Neural crest cell (in vitro differentiated cells): ENCODE data around the gene NFIB. TPM values are rescaled to one million over a fixed set of nuclear protein-coding genes. Genes with fewer than 3 reads are reported as not detected.
A peak's percentile ranks its signal among the peaks of the same experiment; 100 is the strongest.

Experiments used
- DNase-seq: peaks from one replicate; pipeline ENCODE4 v3.0.0; 2021; ENCODE audit warnings: low read depth, mixed read lengths, low spot score
- H3K27ac Mint-ChIP-seq: one replicate; pipeline ENCODE4 v1.8.0; 2021; ENCODE audit warnings: mild to moderate bottlenecking, mixed read lengths; ENCODE audit not compliant: unreplicated experiment
- H3K27me3 Mint-ChIP-seq: 2 replicates; pipeline ENCODE4 v1.8.0; 2021; ENCODE audit warnings: low read depth, mild to moderate bottlenecking, mixed read lengths
- H3K36me3 Mint-ChIP-seq: 2 replicates; pipeline ENCODE4 v1.8.0; 2021; ENCODE audit warnings: low read depth, mild to moderate bottlenecking, mixed read lengths
- H3K4me1 Mint-ChIP-seq: 2 replicates; pipeline ENCODE4 v1.8.0; 2021; ENCODE audit warnings: mixed read lengths
- H3K4me3 Mint-ChIP-seq: one replicate; pipeline ENCODE4 v1.8.0; 2021; ENCODE audit warnings: mild to moderate bottlenecking, mixed read lengths
- H3K9me3 Mint-ChIP-seq: 2 replicates; pipeline ENCODE4 v1.8.0; 2021; ENCODE audit warnings: mixed read lengths
- total RNA-seq: library from RNA; stranded (reverse); gene quantifications from 2 replicates; pipeline ENCODE4 v1.2.1, GENCODE V29; 2021
- TF ChIP-seq, protein P1 (sequence below): fragments of 200-600 bp; sonication (generic); conservative IDR thresholded peaks from 2 replicates; pipeline ENCODE4 v1.5.0; 2021; ENCODE audit warnings: antibody characterized with exemption, mild to moderate bottlenecking

The NFIB gene
- total RNA-seq, 1 donor from 2014 or later = 3.7 TPM

- Mint-ChIP-seq H3K4me1 (peaks cover 3% of the 10 kb centered on the region), H3K36me3 (no peaks in the 10 kb centered on the region), H3K27ac (no peak overlapping the region), H3K4me3 (no peak overlapping the region), H3K9me3 (no peaks in the 10 kb centered on the region), H3K27me3 (no peaks in the 10 kb centered on the region)
- DNase-seq = no peak
- TF ChIP-seq, protein P1, sequence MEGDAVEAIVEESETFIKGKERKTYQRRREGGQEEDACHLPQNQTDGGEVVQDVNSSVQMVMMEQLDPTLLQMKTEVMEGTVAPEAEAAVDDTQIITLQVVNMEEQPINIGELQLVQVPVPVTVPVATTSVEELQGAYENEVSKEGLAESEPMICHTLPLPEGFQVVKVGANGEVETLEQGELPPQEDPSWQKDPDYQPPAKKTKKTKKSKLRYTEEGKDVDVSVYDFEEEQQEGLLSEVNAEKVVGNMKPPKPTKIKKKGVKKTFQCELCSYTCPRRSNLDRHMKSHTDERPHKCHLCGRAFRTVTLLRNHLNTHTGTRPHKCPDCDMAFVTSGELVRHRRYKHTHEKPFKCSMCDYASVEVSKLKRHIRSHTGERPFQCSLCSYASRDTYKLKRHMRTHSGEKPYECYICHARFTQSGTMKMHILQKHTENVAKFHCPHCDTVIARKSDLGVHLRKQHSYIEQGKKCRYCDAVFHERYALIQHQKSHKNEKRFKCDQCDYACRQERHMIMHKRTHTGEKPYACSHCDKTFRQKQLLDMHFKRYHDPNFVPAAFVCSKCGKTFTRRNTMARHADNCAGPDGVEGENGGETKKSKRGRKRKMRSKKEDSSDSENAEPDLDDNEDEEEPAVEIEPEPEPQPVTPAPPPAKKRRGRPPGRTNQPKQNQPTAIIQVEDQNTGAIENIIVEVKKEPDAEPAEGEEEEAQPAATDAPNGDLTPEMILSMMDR = no peak
Measured at GRCh38 chr9:14210428-14210827, 103.5 kb downstream of the NFIB start.

DNA sequence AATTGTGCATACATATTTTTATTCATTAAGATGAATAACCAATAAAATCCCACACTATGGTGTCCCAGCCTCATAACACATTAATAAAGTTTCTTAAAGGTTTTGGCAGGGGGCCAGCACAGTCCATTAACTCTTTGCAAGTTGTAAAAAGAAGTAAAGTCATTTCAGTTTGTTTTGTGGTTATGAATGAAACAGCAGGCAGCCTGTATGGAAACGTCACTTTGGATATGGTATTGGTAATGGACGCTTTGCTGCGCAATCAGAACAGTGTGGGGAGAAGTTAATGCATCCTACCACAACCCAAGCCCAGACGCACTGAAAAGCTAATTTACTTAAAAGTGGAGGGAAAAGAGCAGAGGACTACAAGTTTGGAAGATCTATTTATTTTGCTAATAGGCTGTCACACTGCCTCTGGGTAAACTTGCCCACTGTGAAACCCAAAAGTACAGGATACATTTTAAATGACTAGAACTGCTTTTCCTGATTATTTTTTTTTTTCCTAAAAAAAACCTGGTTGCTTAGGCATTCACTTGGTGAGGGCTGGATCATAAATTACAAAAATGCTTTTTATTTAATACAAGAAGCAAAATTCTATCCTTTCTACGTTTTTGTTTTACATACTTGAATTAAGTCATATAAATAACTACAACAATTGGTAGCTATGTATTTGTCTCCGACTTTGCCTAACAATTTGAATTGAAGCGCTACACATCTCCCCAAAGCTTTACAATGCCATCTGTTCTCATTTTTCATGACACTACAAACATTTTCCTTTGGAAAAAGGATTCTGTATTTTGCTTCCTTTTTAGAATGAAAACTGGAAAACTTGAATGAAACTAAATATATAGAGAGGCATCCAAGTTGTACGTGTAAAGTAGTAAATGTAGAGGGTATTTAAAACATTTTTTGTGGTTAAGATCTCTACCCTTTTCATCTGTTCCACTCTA is 104.3 kb downstream of the NFIB start:
- Mint-ChIP-seq H3K36me3 (no peaks in the 10 kb centered on the region), H3K4me1 (peaks cover 3% of the 10 kb centered on the region), H3K4me3 (no peak overlapping the region), H3K27ac (peak overlapping the region; percentile 93), H3K27me3 (no peaks in the 10 kb centered on the region), H3K9me3 (no peaks in the 10 kb centered on the region)
- no peak for DNase-seq
- TF ChIP-seq, protein P1 = no peak

DNA sequence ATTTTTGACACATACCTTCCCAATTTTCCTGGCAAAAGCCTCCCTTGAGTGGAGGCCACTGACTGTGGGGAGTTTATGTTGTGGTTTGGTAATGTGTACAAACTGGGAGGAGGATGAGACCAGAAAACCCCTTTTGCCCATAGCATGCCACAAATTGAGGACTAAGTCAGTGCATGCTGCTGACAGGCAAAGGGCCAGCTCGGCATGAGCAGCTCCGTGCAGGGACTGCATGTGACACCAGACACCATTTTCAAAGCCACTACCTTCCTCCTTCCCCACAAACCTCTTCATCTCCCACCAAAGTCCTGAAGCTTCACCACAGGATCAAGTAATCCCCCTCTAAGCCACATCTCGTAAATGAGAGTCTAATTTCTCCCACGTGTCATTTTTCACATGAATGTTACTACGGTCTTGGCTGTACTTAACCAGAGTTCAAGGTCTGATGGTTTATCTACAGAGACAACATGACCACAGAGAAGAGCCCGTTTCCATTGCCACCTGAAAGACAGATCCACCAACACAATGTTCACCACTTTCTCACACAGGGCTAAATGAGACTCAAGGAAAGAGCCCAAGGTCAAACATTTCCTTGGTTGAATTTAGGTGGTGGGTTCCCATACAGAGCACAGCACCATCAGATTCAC is 106.5 kb downstream of the NFIB start:
- Mint-ChIP-seq H3K36me3 (no peaks in the 10 kb centered on the region), H3K4me1 (peaks cover 3% of the 10 kb centered on the region), H3K27ac (no peak overlapping the region), H3K27me3 (no peaks in the 10 kb centered on the region), H3K9me3 (no peaks in the 10 kb centered on the region), H3K4me3 (no peak overlapping the region)
- DNase-seq = no peak
- TF ChIP-seq, protein P1 = no peak

- no peak overlapping the region for H3K4me3 Mint-ChIP-seq
- no peaks in the 10 kb centered on the region for H3K9me3 Mint-ChIP-seq
- no peak for DNase-seq
- no peaks in the 10 kb centered on the region for H3K27me3 Mint-ChIP-seq
- H3K36me3 Mint-ChIP-seq = no peaks in the 10 kb centered on the region
- peaks cover 3% of the 10 kb centered on the region for H3K4me1 Mint-ChIP-seq
- TF ChIP-seq, protein P1 = no peak
- no peak overlapping the region for H3K27ac Mint-ChIP-seq
Measured at GRCh38 chr9:14205463-14205862, 108.5 kb downstream of the NFIB start.

GRCh38 chr9:14203356-14204056 is 110.4 kb downstream of the NFIB start:
- Mint-ChIP-seq H3K4me3 (no peak overlapping the region), H3K27ac (no peak overlapping the region), H3K36me3 (no peaks in the 10 kb centered on the region), H3K9me3 (no peaks in the 10 kb centered on the region), H3K27me3 (no peaks in the 10 kb centered on the region), H3K4me1 (no peaks in the 10 kb centered on the region)
- DNase-seq = no peak
- TF ChIP-seq, protein P1 = no peak
